ENCODE results near the gene MARCOL. TPM values are rescaled to one million over a fixed set of nuclear protein-coding genes. Genes with fewer than 3 reads are reported as not detected.

The MARCOL gene
- total RNA-seq, result not detected in 3 replicates
- long read RNA-seq, result 0 reads

DNA sequence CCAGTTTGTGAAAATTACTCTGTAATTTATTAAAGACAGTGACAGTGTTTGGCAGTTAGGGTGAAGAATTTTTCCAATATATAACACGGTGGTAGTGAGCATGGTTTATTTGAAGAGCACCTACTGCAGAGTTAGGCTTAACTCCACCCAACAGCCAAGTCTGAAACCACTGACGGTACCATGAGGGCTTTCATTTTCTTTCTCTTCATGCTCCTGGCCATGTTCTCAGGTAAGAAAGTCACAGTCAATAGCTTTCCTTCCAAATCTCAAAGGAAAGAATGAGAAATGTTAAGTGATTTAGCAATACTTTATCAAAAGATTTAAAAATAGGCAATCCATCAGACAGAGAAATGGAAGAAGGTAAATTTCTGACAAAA lies at the start of gene MARCOL:
TSS of gene MARCOL (plus strand) at position 108 of the 377 bp plus-strand sequence. CDS start at position 181, 73 bp downstream.
- H3K9me3 Mint-ChIP-seq (ENCODE audit: low read depth), result no peaks in the 10 kb centered on the region
- H3K4me1 Mint-ChIP-seq (ENCODE audit: low read depth), result no peaks in the 10 kb centered on the region
- no peak for DNase-seq (ENCODE audit: low spot score)
- peaks cover 11% of the 10 kb centered on the region for H3K27me3 Mint-ChIP-seq (ENCODE audit: low read depth)
- H3K27ac Mint-ChIP-seq (ENCODE audit: unreplicated experiment), result no peak within 1 kb of the TSS
- TF ChIP-seq, protein P1, sequence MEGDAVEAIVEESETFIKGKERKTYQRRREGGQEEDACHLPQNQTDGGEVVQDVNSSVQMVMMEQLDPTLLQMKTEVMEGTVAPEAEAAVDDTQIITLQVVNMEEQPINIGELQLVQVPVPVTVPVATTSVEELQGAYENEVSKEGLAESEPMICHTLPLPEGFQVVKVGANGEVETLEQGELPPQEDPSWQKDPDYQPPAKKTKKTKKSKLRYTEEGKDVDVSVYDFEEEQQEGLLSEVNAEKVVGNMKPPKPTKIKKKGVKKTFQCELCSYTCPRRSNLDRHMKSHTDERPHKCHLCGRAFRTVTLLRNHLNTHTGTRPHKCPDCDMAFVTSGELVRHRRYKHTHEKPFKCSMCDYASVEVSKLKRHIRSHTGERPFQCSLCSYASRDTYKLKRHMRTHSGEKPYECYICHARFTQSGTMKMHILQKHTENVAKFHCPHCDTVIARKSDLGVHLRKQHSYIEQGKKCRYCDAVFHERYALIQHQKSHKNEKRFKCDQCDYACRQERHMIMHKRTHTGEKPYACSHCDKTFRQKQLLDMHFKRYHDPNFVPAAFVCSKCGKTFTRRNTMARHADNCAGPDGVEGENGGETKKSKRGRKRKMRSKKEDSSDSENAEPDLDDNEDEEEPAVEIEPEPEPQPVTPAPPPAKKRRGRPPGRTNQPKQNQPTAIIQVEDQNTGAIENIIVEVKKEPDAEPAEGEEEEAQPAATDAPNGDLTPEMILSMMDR (IDR thresholded peaks at IDR 0.05), result no peak
- no peaks in the 10 kb centered on the region for H3K36me3 Mint-ChIP-seq (ENCODE audit: low read depth)
- H3K4me3 Mint-ChIP-seq (ENCODE audit: unreplicated experiment), result no peak within 1 kb of the TSS

DNA sequence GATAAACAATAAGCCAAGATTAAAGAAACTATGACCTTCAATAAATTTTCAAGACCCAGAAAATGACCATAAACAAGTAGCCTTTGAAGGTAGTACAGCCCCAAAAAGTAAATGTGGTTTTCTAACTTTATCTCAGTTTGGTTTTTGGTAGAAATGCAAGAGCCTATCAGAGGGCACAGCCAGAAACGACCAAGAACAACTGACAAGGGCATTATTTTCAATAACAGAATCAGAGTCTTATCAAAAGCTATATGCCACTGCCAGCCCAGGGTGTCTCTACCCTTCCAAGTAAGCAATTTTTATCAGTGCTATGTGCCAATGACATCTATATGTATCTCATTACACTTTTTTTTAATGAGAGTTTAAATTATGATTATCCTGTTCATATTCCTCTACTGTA lies 47.3 kb upstream of the MARCOL start:
- Mint-ChIP-seq H3K27ac (ENCODE audit: unreplicated experiment) (no peak overlapping the region), H3K27me3 (ENCODE audit: low read depth) (peaks cover 28% of the 10 kb centered on the region), H3K9me3 (ENCODE audit: low read depth) (no peaks in the 10 kb centered on the region), H3K36me3 (ENCODE audit: low read depth) (no peaks in the 10 kb centered on the region), H3K4me1 (ENCODE audit: low read depth) (no peaks in the 10 kb centered on the region), H3K4me3 (ENCODE audit: unreplicated experiment) (no peak overlapping the region)
- DNase-seq (ENCODE audit: low spot score), result no peak
- TF ChIP-seq, protein P1 (IDR thresholded peaks at IDR 0.05), result no peak

DNA sequence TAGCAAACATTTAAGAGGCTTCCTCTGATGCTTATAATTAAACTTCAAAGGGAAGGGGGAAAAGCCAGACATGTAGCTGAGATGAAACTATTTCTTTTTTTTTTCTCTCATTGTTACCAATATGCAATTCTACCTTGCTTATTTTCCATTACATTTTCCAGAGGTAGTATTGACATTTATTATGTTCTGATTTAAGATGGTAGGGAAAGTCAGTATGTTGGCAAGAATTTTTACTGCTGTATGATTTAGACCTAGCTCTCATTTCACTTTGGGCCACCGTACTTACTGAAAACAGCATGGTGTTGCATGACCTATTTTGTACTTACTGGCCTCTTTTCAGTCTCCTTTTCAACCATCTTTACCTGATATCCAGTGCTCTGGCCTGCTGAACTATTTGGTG lies 45.1 kb upstream of the MARCOL start:
- H3K27me3 Mint-ChIP-seq (ENCODE audit: low read depth), result peaks cover 31% of the 10 kb centered on the region
- no peak overlapping the region for H3K27ac Mint-ChIP-seq (ENCODE audit: unreplicated experiment)
- no peaks in the 10 kb centered on the region for H3K9me3 Mint-ChIP-seq (ENCODE audit: low read depth)
- DNase-seq (ENCODE audit: low spot score), result no peak
- H3K4me1 Mint-ChIP-seq (ENCODE audit: low read depth), result no peaks in the 10 kb centered on the region
- H3K4me3 Mint-ChIP-seq (ENCODE audit: unreplicated experiment), result no peak overlapping the region
- H3K36me3 Mint-ChIP-seq (ENCODE audit: low read depth), result no peaks in the 10 kb centered on the region
- TF ChIP-seq, protein P1 (IDR thresholded peaks at IDR 0.05), result no peak

DNA sequence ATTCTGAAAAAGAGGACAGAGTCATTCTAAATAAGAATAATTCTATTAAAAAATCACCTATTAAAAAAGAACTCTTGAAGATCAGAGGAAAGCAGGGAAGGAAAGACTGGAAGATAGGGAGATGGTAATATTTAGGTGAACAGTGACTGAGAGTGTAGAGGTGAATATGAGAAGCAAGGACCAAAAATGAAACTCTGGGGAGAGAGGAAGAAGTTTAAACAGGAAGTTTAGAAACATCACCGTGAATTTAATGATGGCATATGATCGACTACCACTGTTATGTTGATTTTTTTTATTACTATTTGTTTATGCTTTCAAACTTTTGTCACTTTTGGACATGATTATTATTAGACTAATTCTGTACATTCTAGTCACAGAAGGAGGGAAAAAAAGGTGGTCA lies 37.2 kb upstream of the MARCOL start:
- TF ChIP-seq, protein P1 (IDR thresholded peaks at IDR 0.05), result no peak
- H3K36me3 Mint-ChIP-seq (ENCODE audit: low read depth), result no peaks in the 10 kb centered on the region
- H3K27ac Mint-ChIP-seq (ENCODE audit: unreplicated experiment), result no peak overlapping the region
- H3K4me3 Mint-ChIP-seq (ENCODE audit: unreplicated experiment), result no peak overlapping the region
- no peaks in the 10 kb centered on the region for H3K4me1 Mint-ChIP-seq (ENCODE audit: low read depth)
- peaks cover 31% of the 10 kb centered on the region for H3K27me3 Mint-ChIP-seq (ENCODE audit: low read depth)
- no peak for DNase-seq (ENCODE audit: low spot score)
- no peaks in the 10 kb centered on the region for H3K9me3 Mint-ChIP-seq (ENCODE audit: low read depth)

GRCh38 chr5:148202531-148203203 lies 35.7 kb upstream of the MARCOL start, which contains the start of gene SPINK6:
Gene SPINK6, plus strand, starts transcription at chr5:148203042. Its CDS starts 55 bp downstream, at chr5:148203097.
- H3K27ac Mint-ChIP-seq (ENCODE audit: unreplicated experiment), result no peak within 1 kb of the TSS
- no peak for DNase-seq (ENCODE audit: low spot score)
- TF ChIP-seq, protein P1 (IDR thresholded peaks at IDR 0.05), result no peak
- no peak within 1 kb of the TSS for H3K4me3 Mint-ChIP-seq (ENCODE audit: unreplicated experiment)
- H3K36me3 Mint-ChIP-seq (ENCODE audit: low read depth), result no peaks in the 10 kb centered on the region
- no peaks in the 10 kb centered on the region for H3K9me3 Mint-ChIP-seq (ENCODE audit: low read depth)
- no peaks in the 10 kb centered on the region for H3K4me1 Mint-ChIP-seq (ENCODE audit: low read depth)
- peaks cover 27% of the 10 kb centered on the region for H3K27me3 Mint-ChIP-seq (ENCODE audit: low read depth)
